OCI-LY7 (cell line): ENCODE data around the gene EPB41L4B.

Experiments
- CTCF ChIP-seq: fragments of 200-600 bp; sonication (generic); conservative IDR thresholded peaks from 2 replicates; pipeline ENCODE4 v1.5.1; 2014; ENCODE audit warnings: mild to moderate bottlenecking, antibody characterized with exemption, low read length, moderate library complexity, mixed read lengths
- EZH2phosphoT487 ChIP-seq: fragments of 200-600 bp; sonication (generic); IDR thresholded peaks from 2 replicates; pipeline ENCODE4 v1.6.1; 2018; ENCODE audit warnings: low read depth, borderline replicate concordance, mild to moderate bottlenecking, mixed run types, antibody characterized with exemption, low read length, moderate library complexity, mixed read lengths

- no peak for TF ChIP-seq CTCF
- no peak for TF ChIP-seq EZH2phosphoT487
These were observed 17.0 kb downstream of the EPB41L4B start for GRCh38 chr9:109303900-109304299.
